IMR-90 (cell line): ENCODE measurements around the gene BSCL2. TPM values are rescaled to one million over a fixed set of nuclear protein-coding genes. Genes with fewer than 3 reads are reported as not detected.
A peak's percentile ranks its signal among the peaks of the same experiment; 100 is the strongest.

ENCODE experiments used
- ATAC-seq: fragments of 200-7000 bp; cut with Tn5 transposase; 2 replicates; pipeline ENCODE4 v1.9.1; 2020; ENCODE audit warnings: low read depth, mild to moderate bottlenecking, moderate library complexity
- BruUV-seq: library from RNA; stranded (reverse); fragments of 400-500 nt; replicated peaks from 2 replicates; lab custom pipeline; 2021; lab: Mats Ljungman, UMichigan
- CTCF ChIA-PET: fragments of 300-600 bp; formaldehyde crosslinking; extraction: SDS; loops from one replicate; lab custom pipeline; 2021; ENCODE audit warnings: antibody characterized with exemption; lab: Yijun Ruan, JAX
- POLR2A ChIA-PET: fragments of 300-600 bp; sonication (Branson Sonifier 250); formaldehyde crosslinking; loops from one replicate; lab custom pipeline; 2022; ENCODE audit warnings: antibody characterized with exemption; ENCODE audit not compliant: unreplicated experiment; lab: Charles Lee
- DNase-seq: peaks from one replicate; pipeline ENCODE4 v3.0.0; 2013
- H2AFZ ChIP-seq: replicated peaks from 2 replicates; pipeline ENCODE3; 2013; ENCODE audit warnings: low read length, mild to moderate bottlenecking; ENCODE audit not compliant: poor library complexity
- H2AK5ac ChIP-seq: 2 replicates; pipeline ENCODE4 v1.6.1; 2013; ENCODE audit warnings: low read depth, low read length, inconsistent platforms
- H2AK9ac ChIP-seq: replicated peaks from 2 replicates; pipeline ENCODE3; 2013; ENCODE audit warnings: mild to moderate bottlenecking, low read depth, low read length, moderate library complexity; ENCODE audit not compliant: poor library complexity
- H2BK120ac ChIP-seq: 2 replicates; pipeline ENCODE4 v1.6.1; 2013; ENCODE audit warnings: low read depth, low read length, inconsistent platforms
- H2BK15ac ChIP-seq: 3 replicates; pipeline ENCODE4 v1.6.1; 2013; ENCODE audit warnings: low read depth, low read length, inconsistent platforms
- H2BK20ac ChIP-seq: 2 replicates; pipeline ENCODE4 v1.6.1; 2013; ENCODE audit warnings: low read depth, mild to moderate bottlenecking, inconsistent platforms, low read length, moderate library complexity
- H2BK5ac ChIP-seq: 2 replicates; pipeline ENCODE4 v1.6.1; 2013; ENCODE audit warnings: mild to moderate bottlenecking, low read depth, low read length, inconsistent platforms; ENCODE audit not compliant: poor library complexity, severe bottlenecking
- H3K14ac ChIP-seq: replicated peaks from 2 replicates; pipeline ENCODE4 v1.6.1; 2013; ENCODE audit warnings: low read depth, low read length, inconsistent platforms
- H3K18ac ChIP-seq: 2 replicates; pipeline ENCODE4 v1.6.1; 2013; ENCODE audit warnings: low read depth, low read length, control low read depth
- H3K23ac ChIP-seq: 2 replicates; pipeline ENCODE4 v1.6.1; 2013; ENCODE audit warnings: low read depth, low read length, inconsistent platforms
- H3K27ac ChIP-seq: 2 replicates; pipeline ENCODE4 v1.5.1; 2013; ENCODE audit warnings: mild to moderate bottlenecking, control low read depth, low read length; ENCODE audit not compliant: insufficient read depth
- H3K27me3 ChIP-seq: 2 replicates; pipeline ENCODE4 v1.6.1; 2013; ENCODE audit warnings: low read length; ENCODE audit not compliant: control insufficient read depth, insufficient read depth
- H3K36me3 ChIP-seq: 2 replicates; pipeline ENCODE4 v1.6.1; 2013; ENCODE audit warnings: low read length, mixed read lengths; ENCODE audit not compliant: control insufficient read depth, insufficient read depth
- H3K4ac ChIP-seq: 2 replicates; pipeline ENCODE4 v1.6.1; 2013; ENCODE audit warnings: low read depth, low read length, inconsistent platforms
- H3K4me1 ChIP-seq: 2 replicates; pipeline ENCODE4 v1.6.1; 2013; ENCODE audit warnings: low read length, mixed read lengths; ENCODE audit not compliant: control insufficient read depth, insufficient read depth
- H3K4me2 ChIP-seq: 2 replicates; pipeline ENCODE4 v1.6.1; 2013; ENCODE audit warnings: low read depth, mild to moderate bottlenecking, control low read depth, low read length, moderate library complexity
- H3K4me3 ChIP-seq: 2 replicates; pipeline ENCODE4 v1.5.1; 2013; ENCODE audit warnings: low read depth, mild to moderate bottlenecking, control low read depth, low read length, moderate library complexity; ENCODE audit not compliant: insufficient read depth
- H3K56ac ChIP-seq: 2 replicates; pipeline ENCODE4 v1.6.1; 2013; ENCODE audit warnings: low read length, inconsistent platforms; ENCODE audit not compliant: insufficient read depth; ENCODE audit errors: extremely low read depth
- H3K79me1 ChIP-seq, 2 experiments: 2 replicates each; pipeline ENCODE4 v1.6.1; 2013; ENCODE audit warnings: low read length in 2 of 2, inconsistent platforms in 1 of 2, low read depth in 1 of 2
- H3K9ac ChIP-seq: 2 replicates; pipeline ENCODE4 v1.6.1; 2013; ENCODE audit warnings: low read depth, low read length, control low read depth
- H3K9me1 ChIP-seq: 2 replicates; pipeline ENCODE4 v1.6.1; 2013; ENCODE audit warnings: low read length, inconsistent platforms; ENCODE audit not compliant: insufficient read depth
- H3K9me3 ChIP-seq: 2 replicates; pipeline ENCODE4 v1.6.1; 2013; ENCODE audit warnings: low read length; ENCODE audit not compliant: control insufficient read depth, insufficient read depth
- H4K20me1 ChIP-seq: 2 replicates; pipeline ENCODE4 v1.6.1; 2013; ENCODE audit warnings: low read length, inconsistent platforms; ENCODE audit not compliant: insufficient read depth
- H4K5ac ChIP-seq: 2 replicates; pipeline ENCODE4 v1.6.1; 2013; ENCODE audit warnings: mild to moderate bottlenecking, low read depth, low read length, control low read depth
- H4K8ac ChIP-seq, 2 experiments: 2 replicates each; pipeline ENCODE4 v1.6.1; 2013; ENCODE audit warnings: low read depth in 2 of 2, low read length in 2 of 2, control low read depth in 1 of 2, inconsistent platforms in 1 of 2
- H4K91ac ChIP-seq: 2 replicates; pipeline ENCODE4 v1.6.1; 2013; ENCODE audit warnings: low read depth, low read length, inconsistent platforms; ENCODE audit not compliant: insufficient read depth
- BHLHE40 ChIP-seq: fragments of 150-350 bp; IDR thresholded peaks from 2 replicates; pipeline ENCODE4 v1.6.1; 2016; ENCODE audit warnings: mild to moderate bottlenecking, low read depth, low read length
- CHD1 ChIP-seq: IDR thresholded peaks from 2 replicates; pipeline ENCODE4 v1.6.1; 2012; ENCODE audit warnings: low read depth, low read length, improper control_type of control experiment
- FOS ChIP-seq: fragments of 150-350 bp; IDR thresholded peaks from 2 replicates; pipeline ENCODE4 v1.6.1; 2016; ENCODE audit warnings: low read depth, low read length
- MAFK ChIP-seq: IDR thresholded peaks from 2 replicates; pipeline ENCODE4 v1.6.1; 2012; ENCODE audit warnings: low read depth, low read length, improper control_type of control experiment
- MAZ ChIP-seq: IDR thresholded peaks from 2 replicates; pipeline ENCODE4 v1.6.1; 2012; ENCODE audit warnings: low read depth, mild to moderate bottlenecking, low read length, improper control_type of control experiment, moderate library complexity, borderline replicate concordance
- MXI1 ChIP-seq: IDR thresholded peaks from 2 replicates; pipeline ENCODE4 v1.6.1; 2012; ENCODE audit warnings: low read depth, mild to moderate bottlenecking, low read length, moderate library complexity, borderline replicate concordance
- NFE2L2 ChIP-seq: fragments of 150-350 bp; IDR thresholded peaks from 2 replicates; pipeline ENCODE4 v1.6.1; 2016; ENCODE audit warnings: low read depth, mild to moderate bottlenecking, low read length
- POLR2A ChIP-seq: IDR thresholded peaks from 2 replicates; pipeline ENCODE4 v1.6.1; 2012; ENCODE audit warnings: mild to moderate bottlenecking, low read depth, low read length
- RCOR1 ChIP-seq: IDR thresholded peaks from 2 replicates; pipeline ENCODE4 v1.6.1; 2012; ENCODE audit warnings: mild to moderate bottlenecking, low read length, improper control_type of control experiment; ENCODE audit not compliant: insufficient replicate concordance
- RFX5 ChIP-seq: IDR thresholded peaks from 2 replicates; pipeline ENCODE4 v1.8.0; 2012; ENCODE audit warnings: low read depth, mild to moderate bottlenecking, low read length, moderate library complexity
- WGBS, 2 experiments: methylation state at CpG; one replicate each; pipeline versions ENCODE4 v1.1.5 to v1.1.7; 2013; ENCODE audit warnings: missing lambda C conversion rate in 2 of 2; ENCODE audit not compliant: insufficient read length in 1 of 2; ENCODE audit errors: extremely low coverage in 2 of 2; 5-methylcytosine and 5-hydroxymethylcytosine counted together
- dilution Hi-C: fragments of 300-500 bp; cut with HindIII; formaldehyde crosslinking; loops from one replicate; pipeline ENCODE4 v1.14.3; 2018; ENCODE audit warnings: low sequenced_read_pairs; ENCODE audit not compliant: unreplicated experiment
- in situ Hi-C: fragments of 300-500 bp; cut with MboI; formaldehyde crosslinking; loops from 3 replicates; pipeline ENCODE4 v1.14.3; 2019; ENCODE audit warnings: low sequenced_read_pairs, inconsistent platforms, mixed read lengths
- intact Hi-C: fragments of 100-400 bp; cut with micrococcal nuclease; formaldehyde crosslinking; loops from 2 replicates; pipeline ENCODE4 v1.10.0; 2022
- polyA plus RNA-seq, 3 experiments: library from polyadenylated mRNA; depleted of rRNA; stranded (reverse); fragments of >200 nt; gene quantifications; 2 replicates each; pipeline ENCODE4 v1.2.3, GENCODE V29; 2012; ENCODE audit warnings: low replicate concordance in 1 of 3
- total RNA-seq: library from RNA; depleted of rRNA; stranded (reverse); fragments of >200 nt; gene quantifications from 2 replicates; pipeline ENCODE4 v1.2.3, GENCODE V29; 2012
- TF ChIP-seq, protein P1 (sequence below): fragments of 150-350 bp; IDR thresholded peaks from 2 replicates; pipeline ENCODE4 v1.6.1; 2017; ENCODE audit warnings: mild to moderate bottlenecking, antibody characterized with exemption, low read length, low read depth
- TF ChIP-seq, protein P2 (sequence below): fragments of 150-350 bp; IDR thresholded peaks from 2 replicates; pipeline ENCODE4 v1.6.1; 2016; ENCODE audit warnings: low read depth, mild to moderate bottlenecking, low read length, moderate library complexity, borderline replicate concordance
- TF ChIP-seq, protein P3 (sequence below): conservative IDR thresholded peaks from 2 replicates; pipeline ENCODE4 v1.5.1; 2012; ENCODE audit warnings: mild to moderate bottlenecking, low read depth, low read length, improper control_type of control experiment

The BSCL2 gene
- total and polyA plus RNA-seq, 2 of the 4 experiments (the other 2 are of a cell fraction), result 26.2 to 47.1 TPM

DNA sequence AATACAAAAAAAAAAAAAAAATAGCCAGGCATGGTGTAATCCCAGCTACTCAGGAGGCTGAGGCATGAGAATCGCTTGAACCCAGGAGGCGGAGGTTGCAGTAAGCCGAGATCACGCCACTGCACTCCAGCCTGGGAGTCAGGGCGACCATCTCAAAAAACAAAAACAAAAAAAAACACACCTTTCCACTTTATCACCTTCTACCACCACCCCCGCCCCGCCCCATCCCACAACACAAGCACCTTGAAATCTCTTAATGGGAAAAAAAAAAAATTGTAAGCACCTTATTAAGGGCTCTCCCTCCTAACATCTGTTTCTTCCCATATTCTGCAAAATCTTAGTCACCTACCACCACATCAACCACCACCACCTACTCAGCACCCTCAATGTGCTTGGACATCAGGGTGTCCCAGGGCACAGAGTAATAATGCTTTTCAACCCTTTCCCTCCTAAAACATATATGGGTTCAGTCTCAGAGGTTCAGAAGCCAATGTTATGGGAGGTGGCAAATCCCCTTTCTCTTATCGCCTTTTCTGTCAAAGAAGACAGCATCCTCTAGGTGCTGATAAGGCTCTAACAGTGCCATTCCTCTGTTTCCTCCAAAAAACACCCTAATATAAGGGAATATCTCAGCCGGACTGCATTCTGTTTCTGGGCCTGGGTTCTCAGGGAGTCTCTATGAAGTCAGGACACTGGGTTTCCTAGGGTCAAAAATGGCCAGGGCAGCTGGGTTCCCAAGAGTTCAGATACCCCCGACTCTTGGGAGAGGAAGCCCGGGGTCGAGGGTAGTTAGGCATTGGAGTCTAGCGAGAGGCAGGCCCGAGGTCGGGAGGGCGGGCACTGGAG, 54.8 kb downstream of the BSCL2 start:
- Histone ChIP-seq H3K4me2 (peak overlapping the region; percentile 100), H4K5ac (no peak overlapping the region), H3K9me1 (no peaks in the 10 kb centered on the region), H3K79me1 (peaks cover 6 to 42% of the 10 kb centered on the region in 2 experiments), H3K14ac (peak overlapping the region; percentile 94), H3K56ac (peak overlapping the region; percentile 66; the same call in 1 of the 2 replicates), H2AK5ac (peak overlapping the region; percentile 62; the same call in 1 of the 2 replicates), H4K8ac (peak overlapping the region; percentile 10 to 87), H2AK9ac (peak overlapping the region; percentile 89), H2BK120ac (no peak overlapping the region), H3K27ac (peak overlapping the region; percentile 79), H3K23ac (peak overlapping the region; percentile 75), H3K4me3 (peak overlapping the region; percentile 66), H2BK20ac (no peak overlapping the region), H3K9ac (peak overlapping the region; percentile 83), H2AFZ (peak overlapping the region; percentile 98), H3K36me3 (peaks cover 24% of the 10 kb centered on the region), H3K27me3 (no peaks in the 10 kb centered on the region), H3K4me1 (peaks cover 2% of the 10 kb centered on the region; the same call in 1 of the 2 replicates), H3K9me3 (no peaks in the 10 kb centered on the region), H4K20me1 (no peaks in the 10 kb centered on the region; the same call in 1 of the 2 replicates), H2BK15ac (no peak overlapping the region), H2BK5ac (peak overlapping the region; percentile 65), H4K91ac (0 out of 2 replicates have a peak overlapping the region, but pooled peaks have one; percentile 48), H3K18ac (no peak overlapping the region), H3K4ac (peak overlapping the region; percentile 83)
- POLR2A ChIA-PET, result interaction anchor here (0.6 to 1.3 kb wide), 6 partner anchors 13 to 1298 kb away, joined by 3 to 9 read pairs (median 4); partner anchors contain the start of genes C11orf98, CSKMT, LBHD1 and UQCC3
- dilution Hi-C loops, result no loop called here
- no peak for DNase-seq
- peak; percentile 2; the same call in 1 of the 2 replicates for ATAC-seq
- WGBS, 2 experiments, result 0% methylated on average over 7 of the region's 16 CpGs; no CpG with 5 or more reads in 1 of the 2 experiments
- TF ChIP-seq NFE2L2 (no peak), CHD1 (no peak), RFX5 (no peak), BHLHE40 (no peak), MXI1 (no peak), MAZ (no peak), MAFK (no peak), RCOR1 (no peak), FOS (no peak), POLR2A (no peak)
- TF ChIP-seq, protein P1, sequence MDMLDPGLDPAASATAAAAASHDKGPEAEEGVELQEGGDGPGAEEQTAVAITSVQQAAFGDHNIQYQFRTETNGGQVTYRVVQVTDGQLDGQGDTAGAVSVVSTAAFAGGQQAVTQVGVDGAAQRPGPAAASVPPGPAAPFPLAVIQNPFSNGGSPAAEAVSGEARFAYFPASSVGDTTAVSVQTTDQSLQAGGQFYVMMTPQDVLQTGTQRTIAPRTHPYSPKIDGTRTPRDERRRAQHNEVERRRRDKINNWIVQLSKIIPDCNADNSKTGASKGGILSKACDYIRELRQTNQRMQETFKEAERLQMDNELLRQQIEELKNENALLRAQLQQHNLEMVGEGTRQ, result no peak
- TF ChIP-seq, protein P2, sequence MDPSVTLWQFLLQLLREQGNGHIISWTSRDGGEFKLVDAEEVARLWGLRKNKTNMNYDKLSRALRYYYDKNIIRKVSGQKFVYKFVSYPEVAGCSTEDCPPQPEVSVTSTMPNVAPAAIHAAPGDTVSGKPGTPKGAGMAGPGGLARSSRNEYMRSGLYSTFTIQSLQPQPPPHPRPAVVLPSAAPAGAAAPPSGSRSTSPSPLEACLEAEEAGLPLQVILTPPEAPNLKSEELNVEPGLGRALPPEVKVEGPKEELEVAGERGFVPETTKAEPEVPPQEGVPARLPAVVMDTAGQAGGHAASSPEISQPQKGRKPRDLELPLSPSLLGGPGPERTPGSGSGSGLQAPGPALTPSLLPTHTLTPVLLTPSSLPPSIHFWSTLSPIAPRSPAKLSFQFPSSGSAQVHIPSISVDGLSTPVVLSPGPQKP, result no peak
- TF ChIP-seq, protein P3, sequence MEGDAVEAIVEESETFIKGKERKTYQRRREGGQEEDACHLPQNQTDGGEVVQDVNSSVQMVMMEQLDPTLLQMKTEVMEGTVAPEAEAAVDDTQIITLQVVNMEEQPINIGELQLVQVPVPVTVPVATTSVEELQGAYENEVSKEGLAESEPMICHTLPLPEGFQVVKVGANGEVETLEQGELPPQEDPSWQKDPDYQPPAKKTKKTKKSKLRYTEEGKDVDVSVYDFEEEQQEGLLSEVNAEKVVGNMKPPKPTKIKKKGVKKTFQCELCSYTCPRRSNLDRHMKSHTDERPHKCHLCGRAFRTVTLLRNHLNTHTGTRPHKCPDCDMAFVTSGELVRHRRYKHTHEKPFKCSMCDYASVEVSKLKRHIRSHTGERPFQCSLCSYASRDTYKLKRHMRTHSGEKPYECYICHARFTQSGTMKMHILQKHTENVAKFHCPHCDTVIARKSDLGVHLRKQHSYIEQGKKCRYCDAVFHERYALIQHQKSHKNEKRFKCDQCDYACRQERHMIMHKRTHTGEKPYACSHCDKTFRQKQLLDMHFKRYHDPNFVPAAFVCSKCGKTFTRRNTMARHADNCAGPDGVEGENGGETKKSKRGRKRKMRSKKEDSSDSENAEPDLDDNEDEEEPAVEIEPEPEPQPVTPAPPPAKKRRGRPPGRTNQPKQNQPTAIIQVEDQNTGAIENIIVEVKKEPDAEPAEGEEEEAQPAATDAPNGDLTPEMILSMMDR, result no peak
- BruUV-seq, result no TSS peak
- CTCF ChIA-PET, result interaction anchor here (1.4 kb wide), 1 partner anchor 13 kb away, joined by 4 read pairs; the partner anchor contains the start of genes C11orf98 and CSKMT
- intact Hi-C loops, result no loop called here
- in situ Hi-C loops, result no loop called here
